Hepatocyte (in vitro differentiated cells): ENCODE data around the gene SPATS1. TPM values are rescaled to one million over a fixed set of nuclear protein-coding genes. Genes with fewer than 3 reads are reported as not detected.
"Not testable (repeated sequence)": the region's sequence is repeated elsewhere in the genome, so short reads cannot be mapped to it uniquely, and the experiment has no call there.

ENCODE experiments used
- DNase-seq: peaks from one replicate; pipeline ENCODE4 v3.0.0-alpha.2; 2016; ENCODE audit warnings: low spot score
- H2AFZ ChIP-seq: fragments of 200-600 bp; sonication (generic); 2 replicates; pipeline ENCODE4 v1.6.0; 2016; ENCODE audit warnings: antibody characterized with exemption, mild to moderate bottlenecking
- H3K27ac ChIP-seq: fragments of 200-600 bp; sonication (generic); 2 replicates; pipeline ENCODE4 v1.5.1; 2016; ENCODE audit warnings: mild to moderate bottlenecking
- H3K27me3 ChIP-seq: fragments of 200-600 bp; sonication (generic); 2 replicates; pipeline ENCODE4 v1.6.1; 2016
- H3K36me3 ChIP-seq: fragments of 200-600 bp; sonication (generic); replicated peaks from 2 replicates; pipeline ENCODE4 v1.5.1; 2016; ENCODE audit warnings: low read depth; ENCODE audit not compliant: insufficient read depth
- H3K4me1 ChIP-seq: fragments of 200-600 bp; sonication (generic); 2 replicates; pipeline ENCODE4 v1.5.1; 2016; ENCODE audit warnings: mild to moderate bottlenecking, moderate library complexity; ENCODE audit not compliant: insufficient read depth
- H3K4me2 ChIP-seq: fragments of 200-600 bp; sonication (generic); 2 replicates; pipeline ENCODE4 v1.6.0; 2016
- H3K4me3 ChIP-seq: fragments of 200-600 bp; sonication (generic); 2 replicates; pipeline ENCODE4 v1.5.1; 2016; ENCODE audit warnings: mild to moderate bottlenecking
- H3K79me2 ChIP-seq: fragments of 200-600 bp; sonication (generic); 2 replicates; pipeline ENCODE4 v1.6.0; 2017; ENCODE audit warnings: mild to moderate bottlenecking
- H3K9me2 ChIP-seq: fragments of 200-600 bp; sonication (generic); replicated peaks from 2 replicates; pipeline ENCODE4 v1.6.0; 2017; ENCODE audit warnings: mild to moderate bottlenecking; ENCODE audit not compliant: insufficient read depth
- H3K9me3 ChIP-seq: fragments of 200-600 bp; sonication (generic); 2 replicates; pipeline ENCODE4 v1.5.1; 2016; ENCODE audit warnings: low read depth, mild to moderate bottlenecking
- H4K20me1 ChIP-seq: fragments of 200-600 bp; sonication (generic); 2 replicates; pipeline ENCODE4 v1.6.0; 2016; ENCODE audit warnings: mild to moderate bottlenecking; ENCODE audit not compliant: insufficient read depth, poor library complexity, severe bottlenecking
- EZH2 ChIP-seq: fragments of 200-600 bp; sonication (generic); IDR thresholded peaks from 2 replicates; pipeline ENCODE4 v1.6.1; 2016; ENCODE audit warnings: antibody characterized with exemption, mild to moderate bottlenecking, borderline replicate concordance
- EZH2phosphoT487 ChIP-seq: fragments of 200-600 bp; sonication (generic); IDR thresholded peaks from one replicate; pipeline ENCODE4 v1.6.1; 2018; ENCODE audit warnings: antibody characterized with exemption, mild to moderate bottlenecking, low read depth, moderate library complexity; ENCODE audit not compliant: unreplicated experiment, severe bottlenecking
- WGBS: methylation state at CpG from one replicate; pipeline ENCODE4 v1.1.6; 2016; ENCODE audit warnings: low lambda C conversion rate; ENCODE audit errors: missing lambda C conversion rate; 5-methylcytosine and 5-hydroxymethylcytosine counted together
- polyA plus RNA-seq: library from polyadenylated mRNA; unstranded; fragments of >200 nt; fragmentation: Nextera tagmentation; extraction: Ambion mirVana; gene quantifications from 2 replicates; pipeline ENCODE4 v1.2.1, GENCODE V29; 2016
- total RNA-seq: library from RNA; depleted of rRNA; stranded (reverse); fragments of >200 nt; gene quantifications from 2 replicates; pipeline ENCODE4 v1.2.3, GENCODE V29; 2014
- TF ChIP-seq, protein P1 (sequence below): fragments of 200-600 bp; sonication (generic); IDR thresholded peaks from 2 replicates; pipeline ENCODE4 v1.5.1; 2016; ENCODE audit warnings: antibody characterized with exemption, mild to moderate bottlenecking; ENCODE audit not compliant: poor library complexity

The SPATS1 gene
- total and polyA plus RNA-seq, 2 experiments from 2014 or later: not detected

DNA sequence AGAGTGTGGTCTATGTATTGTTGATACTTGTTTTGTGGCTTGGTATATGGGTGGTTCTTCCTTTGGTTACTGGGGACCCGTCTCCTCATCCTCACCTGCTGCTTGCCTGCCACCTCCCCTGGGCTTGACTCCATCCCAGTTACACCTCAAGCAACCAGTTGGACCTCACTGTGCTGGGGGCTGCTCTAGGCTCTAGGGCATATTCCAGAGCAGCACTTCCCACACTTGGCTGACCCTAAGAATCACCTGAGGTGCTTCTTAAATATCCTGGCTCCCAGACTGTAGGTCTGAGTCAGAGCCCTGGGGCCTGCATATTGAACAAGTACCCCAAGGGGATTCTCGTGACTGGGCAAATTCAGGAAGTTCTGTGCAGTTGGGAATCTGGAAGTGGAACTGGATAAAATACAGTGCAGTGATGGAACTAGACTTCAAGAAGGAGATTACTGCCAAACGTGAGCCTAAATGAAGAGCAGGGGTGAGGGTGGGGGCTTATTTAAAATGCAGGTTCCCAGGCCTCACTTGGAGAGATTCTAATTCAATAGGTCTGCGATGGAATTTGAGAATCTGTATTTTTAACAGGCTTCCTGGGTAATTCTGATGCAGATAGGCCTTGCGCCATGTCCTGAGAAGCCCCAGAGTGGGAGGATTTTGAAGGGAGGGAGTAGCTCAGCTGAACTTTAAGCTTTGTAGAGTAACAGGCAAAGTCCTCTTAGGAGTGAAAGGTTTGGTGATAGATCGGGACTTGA lies 7.6 kb downstream of the SPATS1 start:
- Histone ChIP-seq H2AFZ (no peak overlapping the region), H3K9me2 (no peaks in the 10 kb centered on the region), H3K27ac (no peak overlapping the region), H3K4me1 (no peaks in the 10 kb centered on the region), H3K4me2 (no peak overlapping the region), H3K9me3 (no peaks in the 10 kb centered on the region), H3K27me3 (peaks cover under 1% of the 10 kb centered on the region), H3K79me2 (no peaks in the 10 kb centered on the region), H3K4me3 (no peak overlapping the region), H3K36me3 (no peaks in the 10 kb centered on the region), H4K20me1 (no peaks in the 10 kb centered on the region)
- 74% methylated on average over 6 of the region's 6 CpGs for WGBS
- DNase-seq: no peak
- TF ChIP-seq EZH2phosphoT487 (no peak), EZH2 (no peak)
- TF ChIP-seq, protein P1, sequence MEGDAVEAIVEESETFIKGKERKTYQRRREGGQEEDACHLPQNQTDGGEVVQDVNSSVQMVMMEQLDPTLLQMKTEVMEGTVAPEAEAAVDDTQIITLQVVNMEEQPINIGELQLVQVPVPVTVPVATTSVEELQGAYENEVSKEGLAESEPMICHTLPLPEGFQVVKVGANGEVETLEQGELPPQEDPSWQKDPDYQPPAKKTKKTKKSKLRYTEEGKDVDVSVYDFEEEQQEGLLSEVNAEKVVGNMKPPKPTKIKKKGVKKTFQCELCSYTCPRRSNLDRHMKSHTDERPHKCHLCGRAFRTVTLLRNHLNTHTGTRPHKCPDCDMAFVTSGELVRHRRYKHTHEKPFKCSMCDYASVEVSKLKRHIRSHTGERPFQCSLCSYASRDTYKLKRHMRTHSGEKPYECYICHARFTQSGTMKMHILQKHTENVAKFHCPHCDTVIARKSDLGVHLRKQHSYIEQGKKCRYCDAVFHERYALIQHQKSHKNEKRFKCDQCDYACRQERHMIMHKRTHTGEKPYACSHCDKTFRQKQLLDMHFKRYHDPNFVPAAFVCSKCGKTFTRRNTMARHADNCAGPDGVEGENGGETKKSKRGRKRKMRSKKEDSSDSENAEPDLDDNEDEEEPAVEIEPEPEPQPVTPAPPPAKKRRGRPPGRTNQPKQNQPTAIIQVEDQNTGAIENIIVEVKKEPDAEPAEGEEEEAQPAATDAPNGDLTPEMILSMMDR: no peak

GRCh38 chr6:44350650-44350994 lies 8.2 kb downstream of the SPATS1 start:
- H3K36me3 ChIP-seq, H3K79me2 ChIP-seq, H3K27ac ChIP-seq, H3K4me3 ChIP-seq, H4K20me1 ChIP-seq, H2AFZ ChIP-seq, H3K27me3 ChIP-seq, DNase-seq, H3K9me3 ChIP-seq, H3K9me2 ChIP-seq, H3K4me2 ChIP-seq, H3K4me1 ChIP-seq: not testable (repeated sequence)
- 71% methylated on average over 4 of the region's 4 CpGs for WGBS

DNA sequence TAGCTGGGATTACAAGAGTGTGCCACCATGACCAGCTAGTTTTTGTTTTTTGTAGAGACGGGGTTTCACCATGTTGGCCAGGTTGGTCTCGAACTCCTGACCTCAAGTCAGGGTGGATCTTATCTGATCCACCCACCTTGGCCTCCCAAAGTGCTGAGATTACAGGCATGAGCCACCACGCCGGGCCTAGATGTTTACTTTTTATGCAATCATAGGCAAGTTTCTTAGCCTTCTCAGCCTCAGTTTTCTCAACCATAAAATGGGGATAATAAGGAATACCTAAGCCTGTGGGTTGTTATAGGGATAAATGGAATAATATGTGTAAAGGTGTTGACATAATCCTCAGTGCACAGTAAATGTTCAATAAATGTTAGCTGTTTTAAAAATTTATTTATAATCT lies 9.8 kb downstream of the SPATS1 start:
- H3K27ac ChIP-seq: no peak overlapping the region
- no peak overlapping the region for H2AFZ ChIP-seq
- H3K4me3 ChIP-seq: no peak overlapping the region
- no peaks in the 10 kb centered on the region for H3K27me3 ChIP-seq
- H3K4me2 ChIP-seq: no peak overlapping the region
- H3K9me2 ChIP-seq: no peaks in the 10 kb centered on the region
- TF ChIP-seq EZH2 (no peak), EZH2phosphoT487 (no peak)
- TF ChIP-seq, protein P1: no peak
- H3K36me3 ChIP-seq: no peaks in the 10 kb centered on the region
- 80% methylated on average over 4 of the region's 4 CpGs for WGBS
- no peaks in the 10 kb centered on the region for H3K9me3 ChIP-seq
- no peaks in the 10 kb centered on the region for H3K79me2 ChIP-seq
- no peaks in the 10 kb centered on the region for H3K4me1 ChIP-seq
- no peak for DNase-seq
- no peaks in the 10 kb centered on the region for H4K20me1 ChIP-seq

- no peaks in the 10 kb centered on the region for H4K20me1 ChIP-seq
- no peak overlapping the region for H2AFZ ChIP-seq
- H3K9me2 ChIP-seq: no peaks in the 10 kb centered on the region
- H3K4me2 ChIP-seq: no peak overlapping the region
- H3K4me3 ChIP-seq: no peak overlapping the region
- no peaks in the 10 kb centered on the region for H3K36me3 ChIP-seq
- H3K27ac ChIP-seq: peak overlapping the region; percentile 23
- H3K27me3 ChIP-seq: no peaks in the 10 kb centered on the region
- no peaks in the 10 kb centered on the region for H3K9me3 ChIP-seq
- TF ChIP-seq EZH2 (no peak), EZH2phosphoT487 (no peak)
- TF ChIP-seq, protein P1: no peak
- DNase-seq: peak; percentile 32
- H3K79me2 ChIP-seq: no peaks in the 10 kb centered on the region
- 32% methylated on average over 2 of the region's 2 CpGs for WGBS
- H3K4me1 ChIP-seq: no peaks in the 10 kb centered on the region
These were observed 10.9 kb downstream of the SPATS1 start for GRCh38 chr6:44353336-44353735.
